Transverse colon (tissue), 4 donors: Measurements from ENCODE around the gene ATRAID.

Experiments used
- CTCF ChIP-seq, 5 experiments: fragments of 200-600 bp in 3 of 5; fragments of 450-650 bp in 2 of 5; sonication (generic) in 3 of 5; IDR thresholded peaks; 1 replicate in 2 of 5; 2 replicates in 3 of 5; pipeline ENCODE4 v1.5.1; 2016 to 2017; ENCODE audit warnings: antibody characterized with exemption in 5 of 5, inconsistent platforms in 3 of 5, mild to moderate bottlenecking in 2 of 5, moderate library complexity in 1 of 5
- EP300 ChIP-seq: sonication (generic); formaldehyde crosslinking; IDR thresholded peaks from one replicate; pipeline ENCODE4 v1.6.1; 2017; ENCODE audit warnings: antibody characterized with exemption, low read depth
- POLR2AphosphoS5 ChIP-seq, 3 donors: sonication (generic); formaldehyde crosslinking; IDR thresholded peaks; one replicate each; pipeline ENCODE4 v1.6.1; 2016; ENCODE audit warnings: antibody characterized with exemption in 3 of 3

- no peak for TF ChIP-seq POLR2AphosphoS5 (IDR thresholded peaks at IDR 0.05)
- no peak for TF ChIP-seq CTCF (IDR thresholded peaks at IDR 0.05)
- TF ChIP-seq EP300: no peak
Observed at GRCh38 chr2:27247893-27248292, 36.1 kb downstream of the ATRAID start.
